Activated naive CD4-positive, alpha-beta T cell treated with anti-CD3 and anti-CD28 coated beads, Interleukin-2, amount 50 U/mL, for 24 hours (primary cell): Measurements from ENCODE around the gene GRIN2A.

ENCODE experiments used
- H3K27ac Mint-ChIP-seq: one replicate; pipeline ENCODE4 v1.8.0; 2021; ENCODE audit warnings: mild to moderate bottlenecking, mixed read lengths
- H3K27me3 Mint-ChIP-seq: one replicate; pipeline ENCODE4 v1.8.0; 2021; ENCODE audit warnings: mixed read lengths
- H3K36me3 Mint-ChIP-seq: one replicate; pipeline ENCODE4 v1.8.0; 2021; ENCODE audit warnings: mixed read lengths
- H3K4me1 Mint-ChIP-seq: one replicate; pipeline ENCODE4 v1.8.0; 2021; ENCODE audit warnings: mixed read lengths
- H3K4me3 Mint-ChIP-seq: one replicate; pipeline ENCODE4 v1.8.0; 2021; ENCODE audit warnings: mild to moderate bottlenecking, mixed read lengths
- H3K9me3 Mint-ChIP-seq: one replicate; pipeline ENCODE4 v1.8.0; 2021; ENCODE audit warnings: mixed read lengths

Gene GRIN2A

DNA sequence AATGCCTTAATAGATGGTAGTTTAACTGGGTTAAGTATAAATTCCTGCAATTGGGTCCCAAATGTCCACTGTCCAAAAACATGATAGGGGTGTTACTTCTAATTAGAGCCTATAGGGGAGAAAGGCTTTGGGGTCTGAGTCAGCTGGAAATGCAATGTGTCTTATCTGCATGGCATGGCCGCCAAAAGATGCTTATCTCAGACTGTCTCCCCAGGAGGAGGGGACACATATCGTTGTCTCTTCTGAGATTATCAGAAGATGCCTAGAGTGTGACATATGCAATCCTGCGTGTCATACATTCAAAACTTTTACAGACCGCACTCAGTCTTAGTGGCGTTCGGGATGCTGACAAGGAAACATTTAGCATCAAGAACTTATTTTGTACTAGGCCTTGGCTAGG is 442.9 kb downstream of the GRIN2A start:
- H3K9me3 Mint-ChIP-seq = peaks cover 10% of the 10 kb centered on the region
- H3K27ac Mint-ChIP-seq = no peak overlapping the region
- no peaks in the 10 kb centered on the region for H3K4me1 Mint-ChIP-seq
- H3K27me3 Mint-ChIP-seq = peaks cover 2% of the 10 kb centered on the region
- H3K4me3 Mint-ChIP-seq = no peak overlapping the region
- H3K36me3 Mint-ChIP-seq = no peaks in the 10 kb centered on the region

- H3K9me3 Mint-ChIP-seq = peaks cover 10% of the 10 kb centered on the region
These were observed 443.5 kb downstream of the GRIN2A start for GRCh38 chr16:9738690-9739089.

DNA sequence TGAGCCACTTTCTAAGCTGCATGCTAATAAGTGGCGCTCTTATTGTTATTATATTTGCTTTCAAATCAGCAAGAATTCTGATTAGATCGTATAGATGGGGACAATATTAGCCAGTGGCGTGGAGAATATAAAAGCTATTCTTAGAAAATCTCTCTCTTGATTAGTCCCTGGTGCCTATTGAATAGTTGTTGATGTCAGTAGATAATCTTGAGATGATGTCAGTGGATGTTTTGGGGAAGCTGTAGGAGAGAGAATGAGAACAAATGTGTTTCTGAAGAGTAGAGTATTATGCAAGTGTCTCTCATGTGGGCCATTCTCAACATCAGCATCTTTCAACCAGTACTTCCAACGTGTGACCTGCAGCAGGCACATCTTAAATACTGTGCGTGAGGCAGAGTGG is 445.7 kb downstream of the GRIN2A start:
- Mint-ChIP-seq H3K27me3 (peaks cover 1% of the 10 kb centered on the region), H3K36me3 (no peaks in the 10 kb centered on the region)

More at GRCh38 chr16:9738690-9739089, 443.5 kb downstream of the GRIN2A start:
- H3K27ac Mint-ChIP-seq = no peak overlapping the region
- no peaks in the 10 kb centered on the region for H3K4me1 Mint-ChIP-seq
- H3K36me3 Mint-ChIP-seq = no peaks in the 10 kb centered on the region
- no peak overlapping the region for H3K4me3 Mint-ChIP-seq
- peaks cover 2% of the 10 kb centered on the region for H3K27me3 Mint-ChIP-seq

DNA sequence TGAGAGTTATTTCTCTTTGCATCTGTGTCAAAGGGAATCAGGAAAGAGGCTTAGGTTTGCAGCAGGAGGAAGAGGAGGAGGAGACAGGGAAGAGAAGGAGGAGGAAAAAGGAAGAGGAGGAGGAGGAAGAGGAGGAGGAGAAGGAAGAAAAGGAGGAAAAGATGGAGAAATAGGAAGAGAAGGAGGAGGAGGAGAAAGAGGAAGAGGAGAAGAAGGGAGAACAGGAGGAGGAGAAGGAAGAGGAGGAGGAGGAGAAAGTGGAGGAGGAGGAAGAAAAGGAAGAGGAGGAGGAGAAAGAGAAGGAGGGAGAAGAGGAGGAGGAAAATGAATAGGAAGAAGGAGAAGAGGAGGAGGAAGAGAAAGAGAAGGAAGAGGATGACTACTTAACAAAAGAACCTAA is 459.1 kb downstream of the GRIN2A start:
- Mint-ChIP-seq H3K27me3 (no peaks in the 10 kb centered on the region), H3K36me3 (no peaks in the 10 kb centered on the region), H3K4me1 (no peaks in the 10 kb centered on the region), H3K4me3 (no peak overlapping the region), H3K27ac (no peak overlapping the region), H3K9me3 (no peaks in the 10 kb centered on the region)

More for the DNA sequence above, 445.7 kb downstream of the GRIN2A start:
- no peak overlapping the region for H3K27ac Mint-ChIP-seq
- no peak overlapping the region for H3K4me3 Mint-ChIP-seq
- H3K4me1 Mint-ChIP-seq = no peaks in the 10 kb centered on the region
- H3K9me3 Mint-ChIP-seq = peaks cover 5% of the 10 kb centered on the region

DNA sequence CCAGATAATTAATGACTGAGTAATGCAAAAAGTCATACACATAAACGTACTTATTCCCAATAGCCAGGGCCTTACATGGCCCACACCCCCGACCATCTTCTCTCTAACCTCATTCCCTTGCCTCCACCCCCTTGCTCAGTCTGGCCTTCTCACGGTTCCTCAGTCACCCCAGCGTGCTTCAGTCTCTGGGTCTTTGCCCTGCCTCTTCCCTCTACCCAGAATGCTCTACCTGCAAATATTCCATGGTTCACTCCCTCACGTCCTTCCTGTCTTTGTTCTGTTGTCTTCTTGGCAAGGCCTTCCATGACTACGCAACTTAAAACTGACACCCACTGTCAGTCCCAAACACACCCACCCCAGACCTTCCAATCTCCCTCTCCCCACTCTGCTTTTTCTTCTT is 468.3 kb downstream of the GRIN2A start:
- peaks cover 1% of the 10 kb centered on the region for H3K27me3 Mint-ChIP-seq
- H3K4me3 Mint-ChIP-seq = no peak overlapping the region
- peaks cover 11% of the 10 kb centered on the region for H3K9me3 Mint-ChIP-seq
- H3K27ac Mint-ChIP-seq = no peak overlapping the region
- H3K4me1 Mint-ChIP-seq = no peaks in the 10 kb centered on the region
- H3K36me3 Mint-ChIP-seq = no peaks in the 10 kb centered on the region

DNA sequence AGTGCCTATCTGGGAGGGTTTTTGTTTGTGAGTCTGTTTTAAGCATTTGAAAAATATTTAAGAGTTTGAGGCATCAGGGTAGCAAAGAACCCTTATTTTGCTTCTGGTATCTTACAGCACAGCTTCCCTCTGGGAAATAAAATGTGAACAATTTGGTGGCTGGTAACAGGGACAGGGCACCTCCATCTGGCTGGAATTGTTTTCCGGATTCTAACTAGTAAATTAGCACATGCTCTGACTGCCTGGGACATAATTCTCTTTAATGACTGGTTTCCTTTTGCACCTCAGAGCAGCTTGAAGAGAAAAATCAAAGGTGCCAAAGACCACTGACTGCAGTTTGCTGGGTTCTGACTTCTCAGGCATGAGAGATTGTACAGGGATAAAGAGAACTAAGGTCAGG is 469.1 kb downstream of the GRIN2A start:
- Mint-ChIP-seq H3K36me3 (no peaks in the 10 kb centered on the region), H3K4me1 (no peaks in the 10 kb centered on the region), H3K4me3 (no peak overlapping the region), H3K27ac (no peak overlapping the region), H3K27me3 (peaks cover 1% of the 10 kb centered on the region), H3K9me3 (peaks cover 11% of the 10 kb centered on the region)

GRCh38 chr16:9708972-9709620 is 473.1 kb downstream of the GRIN2A start:
- no peak overlapping the region for H3K27ac Mint-ChIP-seq
- no peaks in the 10 kb centered on the region for H3K4me1 Mint-ChIP-seq
- H3K27me3 Mint-ChIP-seq = no peaks in the 10 kb centered on the region
- no peaks in the 10 kb centered on the region for H3K9me3 Mint-ChIP-seq
- H3K36me3 Mint-ChIP-seq = no peaks in the 10 kb centered on the region
- H3K4me3 Mint-ChIP-seq = no peak overlapping the region

DNA sequence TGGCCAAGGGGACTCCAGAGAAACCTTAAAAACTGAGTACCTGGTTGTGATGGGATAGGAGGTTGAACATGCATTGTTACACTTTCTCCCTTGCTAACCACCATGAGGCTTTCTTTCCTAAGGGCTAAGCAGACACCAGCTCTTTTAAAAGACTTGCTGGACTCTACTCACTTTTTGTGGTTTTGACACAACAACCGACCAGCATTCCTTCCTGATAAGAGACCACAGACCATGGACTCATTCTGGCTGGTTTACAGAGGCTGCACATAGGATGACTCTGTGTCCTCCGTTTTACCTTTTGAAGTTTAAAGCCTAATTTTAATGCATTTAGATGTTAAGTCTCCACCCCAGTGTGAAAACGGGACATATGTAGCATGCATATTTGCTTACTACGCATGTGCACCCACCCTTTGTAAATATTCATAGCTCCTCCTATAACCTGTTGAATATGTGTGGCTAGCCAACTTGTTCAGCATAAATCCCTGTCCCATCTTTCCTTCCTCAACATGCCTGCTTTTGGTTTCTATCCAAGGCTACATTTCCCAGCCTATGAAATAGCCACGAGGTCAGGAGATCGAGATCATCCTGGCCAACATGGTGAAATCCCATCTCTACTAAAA is 475.9 kb downstream of the GRIN2A start:
- Mint-ChIP-seq H3K36me3 (no peaks in the 10 kb centered on the region), H3K4me3 (no peak overlapping the region), H3K27ac (no peak overlapping the region), H3K27me3 (no peaks in the 10 kb centered on the region), H3K9me3 (no peaks in the 10 kb centered on the region), H3K4me1 (no peaks in the 10 kb centered on the region)

- Mint-ChIP-seq H3K36me3 (no peaks in the 10 kb centered on the region), H3K27ac (no peak overlapping the region), H3K4me1 (no peaks in the 10 kb centered on the region), H3K27me3 (no peaks in the 10 kb centered on the region), H3K4me3 (no peak overlapping the region), H3K9me3 (no peaks in the 10 kb centered on the region)
These were observed 478.5 kb downstream of the GRIN2A start for GRCh38 chr16:9703731-9704130.
